Stimulated activated CD4-positive, alpha-beta T cell treated with anti-CD3 and anti-CD28 coated beads, Interleukin-12 subunit alpha, Interleukin-12 subunit beta, amount 100 ng/mL, for 4 hours (primary cell): ENCODE measurements around the gene PTPRE.

Experiments
- DNase-seq: peaks from one replicate; pipeline ENCODE4 v3.0.0-alpha.2; 2020

The PTPRE gene

GRCh38 chr10:128062881-128063563, 156.1 kb downstream of the PTPRE start:
- peak; percentile 40 for DNase-seq

DNA sequence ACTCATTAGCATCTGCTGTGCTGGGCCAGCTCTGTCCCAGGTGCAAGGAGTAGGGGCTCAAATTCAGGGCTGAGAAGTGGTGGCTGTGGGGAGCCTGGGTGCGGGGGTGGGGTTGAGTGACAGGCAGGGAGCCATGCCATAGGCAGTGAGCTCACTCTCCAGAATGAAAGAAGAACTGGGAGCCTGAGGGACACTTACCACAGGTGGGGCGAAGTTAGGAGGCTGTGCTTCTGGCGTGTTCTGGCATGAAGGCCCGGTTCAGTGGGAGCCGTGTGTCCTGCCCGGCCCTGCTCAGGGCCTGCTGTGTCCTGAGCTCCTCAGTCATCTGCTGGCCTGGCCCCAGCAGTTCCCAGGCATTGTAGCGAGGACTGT, 156.8 kb downstream of the PTPRE start:
- peak; percentile 31 for DNase-seq

- peak; percentile 63 for DNase-seq
These were observed 157.4 kb downstream of the PTPRE start for GRCh38 chr10:128064108-128064969.

DNA sequence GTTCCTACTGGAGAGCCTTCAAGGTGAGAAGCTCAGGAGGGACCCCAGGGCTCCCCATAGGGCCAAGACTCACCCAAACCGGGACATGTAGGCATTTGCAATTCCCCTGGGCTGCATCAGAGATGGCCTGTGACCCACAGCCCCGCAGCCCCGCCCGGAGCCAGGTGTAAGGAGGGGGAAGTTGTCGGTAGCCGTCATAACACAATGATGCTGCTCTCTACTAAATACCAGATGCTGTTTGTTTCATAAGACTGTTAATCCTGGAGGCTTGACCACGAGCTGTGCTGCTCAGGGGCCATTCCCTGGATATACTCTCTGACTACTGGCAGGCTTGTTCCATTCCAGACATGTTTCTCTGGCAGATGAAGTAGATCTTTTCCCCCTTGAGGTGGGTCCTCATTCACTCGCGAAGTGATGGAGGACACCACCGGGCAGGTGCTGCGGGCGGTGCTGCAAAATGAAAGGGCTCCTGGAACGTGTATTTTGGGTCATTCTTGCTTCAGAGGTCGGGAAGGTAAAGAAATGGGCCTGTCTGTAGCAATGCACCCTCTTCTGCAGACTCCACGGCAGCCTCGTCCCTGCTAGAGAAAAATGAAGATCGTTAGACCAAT, 158.2 kb downstream of the PTPRE start:
- no peak for DNase-seq

DNA sequence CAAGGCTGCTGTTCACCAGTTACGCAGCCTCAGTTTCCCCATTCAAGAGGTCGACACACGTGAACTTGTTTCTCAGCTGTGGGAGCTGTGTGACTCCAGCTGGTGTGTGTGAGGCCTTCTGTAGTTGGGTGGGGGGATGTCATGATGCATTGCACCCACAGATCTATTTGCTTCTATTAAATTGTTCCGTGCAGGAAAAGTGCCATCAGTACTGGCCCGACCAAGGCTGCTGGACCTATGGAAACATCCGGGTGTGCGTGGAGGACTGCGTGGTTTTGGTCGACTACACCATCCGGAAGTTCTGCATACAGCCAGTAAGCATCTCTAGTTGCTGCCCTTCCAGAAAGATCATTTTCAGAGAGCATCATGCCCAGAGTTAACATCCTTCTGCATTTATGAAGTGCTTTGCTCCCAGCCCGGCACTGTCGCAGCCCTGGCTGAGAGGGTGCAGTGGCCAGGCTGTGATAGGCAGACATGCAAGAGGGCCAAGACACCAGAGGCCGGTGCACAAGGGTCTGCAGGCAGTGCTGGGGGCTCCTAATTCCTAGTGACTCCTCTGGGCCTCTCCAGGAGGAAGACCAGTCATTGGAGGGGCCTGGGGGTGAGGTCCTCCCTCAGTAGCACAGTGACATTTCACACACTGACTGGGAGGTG, 159.1 kb downstream of the PTPRE start:
- no peak for DNase-seq

DNA sequence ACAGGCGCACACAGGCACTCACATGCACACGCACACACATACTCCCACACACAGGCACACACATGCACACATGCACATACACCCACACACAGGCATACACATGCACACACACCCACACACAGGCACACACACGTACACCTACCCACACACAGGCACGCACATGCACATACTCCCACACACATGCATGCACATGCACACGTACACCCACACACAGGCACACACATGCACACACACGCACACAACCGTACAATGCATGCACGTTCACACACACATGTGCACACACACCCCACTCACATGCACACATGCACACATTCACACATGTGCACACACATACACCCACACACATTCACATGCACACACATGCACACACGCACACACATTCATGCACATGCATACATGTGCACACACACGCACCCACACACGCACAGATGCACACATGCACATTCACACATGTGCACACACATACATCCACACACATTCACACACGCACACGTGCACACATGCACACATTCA, 160.0 kb downstream of the PTPRE start:
- DNase-seq: no peak

GRCh38 chr10:128067691-128068397, 160.9 kb downstream of the PTPRE start:
- no peak for DNase-seq

- no peak for DNase-seq
These were observed 161.7 kb downstream of the PTPRE start for GRCh38 chr10:128068398-128069285.

- DNase-seq: peak; percentile 83
These were observed 162.6 kb downstream of the PTPRE start for GRCh38 chr10:128069351-128070051.

- DNase-seq: no peak
These were observed 163.3 kb downstream of the PTPRE start for GRCh38 chr10:128070161-128070560.

DNA sequence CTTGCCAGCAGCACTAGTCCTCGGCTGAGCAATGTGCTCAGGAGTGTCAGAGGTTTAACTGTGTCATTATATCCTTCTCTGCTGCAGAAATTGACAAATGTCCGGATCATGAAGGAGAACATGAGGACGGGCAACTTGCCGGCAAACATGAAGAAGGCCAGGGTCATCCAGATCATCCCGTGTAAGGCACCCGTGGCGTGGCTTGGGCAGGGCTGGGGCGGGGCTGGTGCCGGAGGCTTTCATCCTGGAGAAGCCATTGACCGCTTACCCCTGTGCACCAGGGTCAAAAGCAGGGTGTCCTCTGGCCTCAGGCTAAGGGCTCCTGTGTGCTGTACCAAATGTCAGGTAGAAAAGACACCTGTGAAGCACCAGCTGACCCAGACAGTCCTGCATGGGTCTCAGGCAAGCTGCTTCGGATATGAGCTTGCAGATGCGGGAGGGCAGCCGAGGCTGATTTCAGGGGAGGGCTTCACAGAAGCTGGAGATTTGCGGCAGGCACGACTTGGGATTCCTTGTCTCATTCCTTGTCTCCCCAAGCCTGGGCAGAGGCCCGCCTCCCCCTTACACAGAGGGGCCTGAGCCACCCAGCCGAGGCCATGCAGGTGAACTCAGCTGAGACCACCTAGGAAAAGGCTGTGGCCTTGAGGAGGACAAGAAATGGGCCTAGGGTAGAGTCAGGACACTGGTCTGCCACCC, 164.0 kb downstream of the PTPRE start:
- DNase-seq: no peak

GRCh38 chr10:128071417-128071782, 164.5 kb downstream of the PTPRE start:
- no peak for DNase-seq

- no peak for DNase-seq
These were observed 165.1 kb downstream of the PTPRE start for GRCh38 chr10:128072046-128072445.

GRCh38 chr10:128072941-128073645, 166.2 kb downstream of the PTPRE start:
- no peak for DNase-seq

GRCh38 chr10:128073890-128074289, 167.0 kb downstream of the PTPRE start:
- DNase-seq: no peak

DNA sequence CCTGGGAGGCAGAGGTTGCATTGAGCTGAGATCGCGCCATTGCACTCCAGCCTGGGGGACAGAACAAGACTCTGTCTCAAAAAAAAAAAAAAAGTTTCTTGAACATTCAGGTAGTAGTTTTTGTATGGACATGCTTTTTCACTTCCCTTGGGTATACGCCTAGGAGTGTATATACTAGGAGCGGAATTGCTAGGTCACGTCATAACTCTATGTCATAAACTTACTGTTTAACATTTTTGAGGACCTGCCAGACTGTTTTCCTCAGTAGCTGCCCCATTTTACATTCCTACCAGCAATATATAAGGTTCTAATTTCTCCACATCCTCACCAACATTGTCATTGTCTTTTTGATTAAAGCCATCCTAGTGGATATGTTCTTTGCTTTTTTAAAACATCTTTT, 167.7 kb downstream of the PTPRE start:
- DNase-seq: no peak

- DNase-seq: no peak
These were observed 170.4 kb downstream of the PTPRE start for GRCh38 chr10:128077155-128077875.

DNA sequence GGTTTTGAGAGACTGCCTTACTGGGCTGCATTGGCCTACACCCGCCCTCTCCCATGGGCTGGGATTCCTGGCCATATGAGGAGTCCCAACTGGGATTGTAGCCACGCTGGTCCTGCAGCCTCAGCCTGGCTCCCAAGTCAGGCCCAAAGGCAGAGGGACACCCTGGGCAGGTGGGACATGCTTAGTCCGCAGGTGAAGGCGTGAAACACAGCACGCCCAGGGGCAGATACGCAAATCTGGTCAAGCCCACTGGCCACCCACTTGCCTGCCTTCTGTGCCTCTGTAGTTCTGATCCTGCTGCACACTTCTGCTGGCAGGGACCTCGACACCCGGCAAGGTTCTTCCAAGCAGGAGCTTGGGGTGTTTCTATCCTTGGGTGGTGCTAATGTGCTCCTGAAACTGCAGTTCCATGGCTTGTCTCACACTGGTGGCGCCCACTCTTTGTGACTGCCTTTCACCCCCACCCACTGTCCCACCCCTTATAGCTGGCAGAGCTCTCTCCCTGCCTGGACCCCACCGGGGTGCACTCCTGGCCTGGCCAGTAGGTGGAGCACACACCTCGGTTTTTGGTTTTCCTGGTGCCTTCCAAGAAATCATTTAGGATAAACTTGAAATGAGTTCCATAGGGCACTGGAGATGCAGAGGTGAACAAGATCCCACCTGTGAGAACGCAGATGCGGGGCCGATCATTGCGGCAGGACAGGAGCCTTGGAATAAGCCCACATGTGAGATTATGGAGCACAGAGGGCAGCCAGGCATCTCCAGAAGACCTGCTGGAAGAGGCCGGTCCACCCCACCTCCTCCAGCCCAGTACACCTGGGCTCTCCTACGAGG, 171.4 kb downstream of the PTPRE start:
- DNase-seq: peak; percentile 34
